Neural progenitor cell (in vitro differentiated cells): ENCODE measurements around the gene ATP13A4. TPM values are rescaled to one million over a fixed set of nuclear protein-coding genes. Genes with fewer than 3 reads are reported as not detected.
A peak's percentile ranks its signal among the peaks of the same experiment; 100 is the strongest.

Experiments
- DNase-seq: peaks from one replicate; pipeline ENCODE4 v3.0.0-alpha.2; 2016; ENCODE audit warnings: low spot score
- H2AFZ ChIP-seq: fragments of 200-600 bp; sonication (generic); replicated peaks from 2 replicates; pipeline ENCODE4 v1.6.1; 2016; ENCODE audit warnings: antibody characterized with exemption
- H3F3A ChIP-seq: fragments of 200-600 bp; sonication (generic); 2 replicates; pipeline ENCODE4 v1.6.1; 2016; ENCODE audit warnings: antibody characterized with exemption, low read depth
- H3K27ac ChIP-seq: fragments of 200-600 bp; sonication (generic); 2 replicates; pipeline ENCODE4 v1.5.1; 2016; ENCODE audit warnings: mild to moderate bottlenecking
- H3K27me3 ChIP-seq: fragments of 200-600 bp; sonication (generic); 2 replicates; pipeline ENCODE4 v1.6.1; 2016; ENCODE audit warnings: mild to moderate bottlenecking, moderate library complexity
- H3K36me3 ChIP-seq: fragments of 200-600 bp; sonication (generic); 2 replicates; pipeline ENCODE4 v1.5.1; 2016
- H3K4me1 ChIP-seq: fragments of 200-600 bp; sonication (generic); 2 replicates; pipeline ENCODE4 v1.6.1; 2016; ENCODE audit warnings: mixed run types
- H3K4me2 ChIP-seq: fragments of 200-600 bp; sonication (generic); 2 replicates; pipeline ENCODE4 v1.6.1; 2016
- H3K4me3 ChIP-seq: fragments of 200-600 bp; sonication (generic); 2 replicates; pipeline ENCODE4 v1.5.1; 2016
- H3K79me2 ChIP-seq: fragments of 200-600 bp; sonication (generic); 2 replicates; pipeline ENCODE4 v1.6.1; 2016; ENCODE audit warnings: low read depth
- H3K9ac ChIP-seq: fragments of 200-600 bp; sonication (generic); 2 replicates; pipeline ENCODE4 v1.6.1; 2016
- H3K9me3 ChIP-seq: fragments of 200-600 bp; sonication (generic); 2 replicates; pipeline ENCODE4 v1.5.1; 2016; ENCODE audit warnings: low read depth
- H4K20me1 ChIP-seq: fragments of 200-600 bp; sonication (generic); 2 replicates; pipeline ENCODE4 v1.6.1; 2016; ENCODE audit warnings: low read depth
- H3K27ac Mint-ChIP-seq: 3 replicates; pipeline ENCODE4 v1.8.0; 2021; ENCODE audit warnings: mixed read lengths
- H3K27me3 Mint-ChIP-seq: 2 replicates; pipeline ENCODE4 v1.8.0; 2022; ENCODE audit warnings: low read depth, mild to moderate bottlenecking, inconsistent platforms, moderate library complexity, mixed read lengths; ENCODE audit not compliant: insufficient read depth
- H3K36me3 Mint-ChIP-seq: 3 replicates; pipeline ENCODE4 v1.8.0; 2021; ENCODE audit warnings: mixed read lengths
- H3K4me1 Mint-ChIP-seq: 3 replicates; pipeline ENCODE4 v1.8.0; 2021; ENCODE audit warnings: mixed read lengths
- H3K4me3 Mint-ChIP-seq: 3 replicates; pipeline ENCODE4 v1.8.0; 2021; ENCODE audit warnings: mild to moderate bottlenecking, moderate library complexity, mixed read lengths
- H3K9me3 Mint-ChIP-seq: 3 replicates; pipeline ENCODE4 v1.8.0; 2020; ENCODE audit warnings: mixed read lengths
- CTCF ChIP-seq: fragments of 200-600 bp; sonication (generic); IDR thresholded peaks from 2 replicates; pipeline ENCODE4 v1.5.1; 2017; ENCODE audit warnings: antibody characterized with exemption, mild to moderate bottlenecking
- EZH2 ChIP-seq: fragments of 200-600 bp; sonication (generic); IDR thresholded peaks from 2 replicates; pipeline ENCODE4 v1.6.1; 2017; ENCODE audit warnings: antibody characterized with exemption, mild to moderate bottlenecking, moderate library complexity
- EZH2phosphoT487 ChIP-seq: fragments of 200-600 bp; sonication (generic); IDR thresholded peaks from 2 replicates; pipeline ENCODE4 v1.6.1; 2017; ENCODE audit warnings: antibody characterized with exemption
- total RNA-seq: library from RNA; depleted of rRNA; stranded (reverse); fragments of >200 nt; gene quantifications from 2 replicates; pipeline ENCODE4 v1.2.3, GENCODE V29; 2015; ENCODE audit warnings: low replicate concordance

ATP13A4 gene
- total RNA-seq, 1 donor from 2014 or later: 0.32 TPM

GRCh38 chr3:193388361-193388760 lies 166.3 kb downstream of the ATP13A4 start:
- no peaks in the 10 kb centered on the region for H4K20me1 ChIP-seq
- no peak overlapping the region for H3K27ac ChIP-seq
- H3K4me1 Mint-ChIP-seq: peaks cover 33% of the 10 kb centered on the region
- no peaks in the 10 kb centered on the region for H3K36me3 ChIP-seq
- peaks cover 4% of the 10 kb centered on the region for H3K9me3 Mint-ChIP-seq
- H3K27me3 Mint-ChIP-seq: peaks cover 2% of the 10 kb centered on the region
- H3K9ac ChIP-seq: no peak overlapping the region
- no peak for TF ChIP-seq EZH2phosphoT487
- TF ChIP-seq EZH2: no peak
- no peak for TF ChIP-seq CTCF
- H2AFZ ChIP-seq: no peak overlapping the region
- H3K4me3 ChIP-seq: no peak overlapping the region
- H3F3A ChIP-seq: peaks cover 9% of the 10 kb centered on the region
- H3K4me1 ChIP-seq: peaks cover 21% of the 10 kb centered on the region
- H3K36me3 Mint-ChIP-seq: no peaks in the 10 kb centered on the region
- no peak for DNase-seq
- H3K79me2 ChIP-seq: no peaks in the 10 kb centered on the region
- H3K27me3 ChIP-seq: no peaks in the 10 kb centered on the region
- no peaks in the 10 kb centered on the region for H3K9me3 ChIP-seq
- no peak overlapping the region for H3K4me2 ChIP-seq
- no peak overlapping the region for H3K27ac Mint-ChIP-seq
- no peak overlapping the region for H3K4me3 Mint-ChIP-seq

GRCh38 chr3:193387596-193387995 lies 167.1 kb downstream of the ATP13A4 start:
- no peak for DNase-seq
- no peaks in the 10 kb centered on the region for H3K36me3 ChIP-seq
- H3K9ac ChIP-seq: no peak overlapping the region
- peaks cover 21% of the 10 kb centered on the region for H3K4me1 ChIP-seq
- H3K9me3 ChIP-seq: no peaks in the 10 kb centered on the region
- no peaks in the 10 kb centered on the region for H4K20me1 ChIP-seq
- peaks cover 9% of the 10 kb centered on the region for H3F3A ChIP-seq
- peaks cover 32% of the 10 kb centered on the region for H3K4me1 Mint-ChIP-seq
- H2AFZ ChIP-seq: no peak overlapping the region
- H3K79me2 ChIP-seq: no peaks in the 10 kb centered on the region
- no peak for TF ChIP-seq CTCF
- TF ChIP-seq EZH2phosphoT487: no peak
- no peak for TF ChIP-seq EZH2
- H3K27ac Mint-ChIP-seq: peak overlapping the region; percentile 88
- H3K36me3 Mint-ChIP-seq: no peaks in the 10 kb centered on the region
- H3K27me3 Mint-ChIP-seq: peaks cover 2% of the 10 kb centered on the region
- no peak overlapping the region for H3K27ac ChIP-seq
- peaks cover 4% of the 10 kb centered on the region for H3K9me3 Mint-ChIP-seq
- no peaks in the 10 kb centered on the region for H3K27me3 ChIP-seq
- no peak overlapping the region for H3K4me3 Mint-ChIP-seq
- no peak overlapping the region for H3K4me3 ChIP-seq
- H3K4me2 ChIP-seq: no peak overlapping the region

- Histone ChIP-seq H4K20me1 (no peaks in the 10 kb centered on the region), H3K9ac (no peak within 1 kb of the TSS), H3K4me1 (no peaks in the 10 kb centered on the region), H3K79me2 (no peaks in the 10 kb centered on the region), H3K36me3 (no peaks in the 10 kb centered on the region), H3K27me3 (no peaks in the 10 kb centered on the region), H3K9me3 (no peaks in the 10 kb centered on the region), H3F3A (no peaks in the 10 kb centered on the region), H3K27ac (no peak within 1 kb of the TSS), H3K4me3 (no peak within 1 kb of the TSS), H3K4me2 (no peak within 1 kb of the TSS), H2AFZ (no peak within 1 kb of the TSS)
- TF ChIP-seq EZH2phosphoT487 (no peak), CTCF (no peak), EZH2 (no peak)
- Mint-ChIP-seq H3K4me1 (peaks cover 19% of the 10 kb centered on the region), H3K27ac (peak within 1 kb of the TSS; percentile 8), H3K27me3 (peaks cover 11% of the 10 kb centered on the region), H3K36me3 (no peaks in the 10 kb centered on the region), H3K9me3 (no peaks in the 10 kb centered on the region), H3K4me3 (no peak within 1 kb of the TSS)
- no peak for DNase-seq
These were observed 176.0 kb downstream of the ATP13A4 start, which contains the start of gene ATP13A5 for GRCh38 chr3:193378706-193379105. ATP13A5 (minus strand) TSS chr3:193378753; CDS start chr3:193378725, 28 bp downstream.
